ENCODE data around the gene C3orf18. TPM values are rescaled to one million over a fixed set of nuclear protein-coding genes. Genes with fewer than 3 reads are reported as not detected.

The C3orf18 gene
- polyA plus RNA-seq, 5 donors: 16.5 to 23.6 (median 22.8) TPM

GRCh38 chr3:50604628-50605588, 37.4 kb upstream of the C3orf18 start:
- DNase-seq: no peak

- no peak for DNase-seq
Measured at GRCh38 chr3:50604110-50604621, 36.6 kb upstream of the C3orf18 start.

DNA sequence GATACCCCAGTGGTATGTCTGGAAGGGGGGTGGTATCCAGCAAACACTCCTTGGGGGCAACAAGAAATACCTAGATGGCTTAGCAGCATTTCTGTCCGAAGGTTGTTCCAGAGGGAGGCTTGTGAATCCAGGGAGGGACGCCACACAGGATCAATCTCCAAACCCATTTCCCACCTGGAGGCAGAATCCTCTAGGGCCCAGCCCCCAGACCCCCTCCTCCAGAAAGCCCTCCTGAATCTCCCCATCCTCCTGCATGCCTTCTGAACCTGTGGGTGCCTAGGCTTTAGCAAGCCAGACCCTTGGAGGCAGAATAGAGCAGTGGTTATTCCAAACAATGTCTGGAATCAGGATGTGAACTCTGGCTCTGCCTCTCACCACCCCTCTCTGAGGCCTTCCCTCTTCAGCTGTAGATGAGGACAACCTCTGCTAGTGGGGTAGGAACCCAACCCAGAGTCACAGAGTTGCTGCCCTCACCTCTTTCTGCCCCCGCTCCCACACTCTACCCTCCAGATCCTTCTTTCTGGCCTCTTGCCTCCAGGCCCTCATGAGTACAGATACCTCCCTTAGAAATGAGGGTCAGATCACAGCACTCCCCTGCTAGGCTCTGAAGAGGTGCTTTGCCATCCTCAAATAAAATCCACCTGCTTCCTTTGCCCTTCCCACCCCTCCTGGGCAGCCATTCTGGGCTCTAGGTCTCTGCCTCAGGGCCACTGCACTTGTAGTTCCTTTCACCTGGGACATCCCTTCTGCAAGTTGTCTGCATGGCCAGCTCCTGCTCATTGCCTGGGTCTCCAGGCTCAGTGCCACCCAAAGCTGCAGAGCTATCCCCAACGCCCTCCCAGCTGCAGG, 35.9 kb upstream of the C3orf18 start:
- no peak for DNase-seq

DNA sequence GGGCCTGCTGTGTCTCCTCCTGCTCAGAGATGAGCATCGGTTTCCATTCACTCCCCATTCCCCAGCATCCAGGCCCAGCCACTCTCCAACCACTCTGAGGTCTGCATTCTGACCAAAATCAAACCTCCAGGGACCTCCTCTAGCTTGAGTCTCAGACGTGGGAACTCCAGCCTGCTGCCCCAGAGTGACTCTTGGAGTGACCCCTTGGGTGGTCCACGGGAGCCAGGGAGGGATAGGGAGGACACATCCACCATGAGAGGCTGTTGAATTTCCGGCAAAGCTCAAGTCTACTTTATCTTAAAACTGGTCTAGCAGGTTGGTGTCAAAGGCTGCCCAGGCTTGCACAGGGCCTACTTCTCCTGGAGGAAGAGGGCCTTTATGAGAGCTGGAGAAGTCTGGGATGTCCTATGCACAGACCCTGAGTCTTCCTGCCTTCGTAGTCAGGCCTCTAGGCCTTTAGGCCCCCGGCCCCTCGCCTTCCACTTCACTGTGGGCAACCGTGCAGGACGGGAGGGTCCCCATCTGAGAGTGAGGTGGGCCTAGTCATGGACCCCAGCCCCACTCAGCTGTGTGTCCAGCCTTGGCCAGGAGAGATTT, 35.1 kb upstream of the C3orf18 start:
- peak; percentile 52 to 54 for DNase-seq

DNA sequence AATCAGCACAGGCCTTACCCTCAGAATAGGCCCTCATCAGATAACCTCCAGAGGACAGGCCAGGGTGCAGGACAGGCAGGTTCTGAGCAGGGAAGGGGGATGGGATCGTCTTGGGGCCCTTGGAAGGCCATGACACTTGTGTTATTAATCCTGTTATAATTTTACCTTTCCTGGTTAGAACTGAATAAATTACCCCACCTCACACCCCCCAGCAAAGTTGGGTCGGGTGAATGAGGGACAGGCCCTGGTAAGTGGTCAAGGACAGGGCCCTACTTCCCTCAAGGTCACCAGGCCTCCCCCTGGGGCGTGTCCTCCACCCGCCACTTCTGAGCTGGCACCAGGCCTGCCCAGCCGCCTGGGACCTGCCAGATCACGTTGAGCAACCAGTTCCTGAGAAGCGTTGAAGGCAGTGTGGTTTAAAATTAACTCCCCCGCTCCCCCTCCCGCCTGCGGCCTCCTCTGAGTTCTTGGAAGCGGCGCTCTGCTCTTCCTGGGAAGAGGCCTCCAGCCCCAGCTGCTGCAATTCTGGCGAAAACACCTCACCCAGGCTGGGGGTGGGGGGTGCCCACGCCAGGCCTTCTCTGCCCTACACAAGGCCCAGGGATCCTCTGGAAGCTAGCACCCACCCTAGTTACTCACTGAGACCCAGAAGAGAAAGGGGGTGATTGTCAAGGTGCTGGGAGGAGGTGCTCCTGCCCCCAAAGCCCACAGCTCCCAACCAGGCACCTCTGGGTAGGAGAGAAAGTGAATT, 33.5 kb upstream of the C3orf18 start:
- peak; percentile 95 to 97 for DNase-seq

- DNase-seq: no peak
Measured at GRCh38 chr3:50600141-50600753, 32.7 kb upstream of the C3orf18 start.

DNA sequence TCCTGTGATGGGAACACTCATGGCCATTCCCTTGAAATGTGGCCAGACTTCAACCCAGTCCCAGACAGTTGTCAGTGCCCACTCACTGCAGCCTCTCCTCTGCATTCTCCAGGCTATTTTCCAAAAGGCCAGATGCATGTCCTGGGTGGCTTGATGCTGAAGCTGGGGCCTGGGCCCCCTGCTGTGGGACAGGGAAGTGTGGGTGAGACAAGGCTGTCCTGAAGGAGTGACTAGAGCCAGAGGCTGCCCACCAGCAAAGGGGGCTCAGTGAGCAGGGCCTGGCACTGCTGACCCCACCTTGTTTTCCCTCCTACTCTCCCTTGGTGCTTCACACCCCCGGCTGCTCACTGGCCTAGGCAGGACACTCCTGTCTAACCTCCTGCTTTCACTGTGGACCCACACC, 32.2 kb upstream of the C3orf18 start:
- no peak for DNase-seq

- DNase-seq: no peak
Measured at GRCh38 chr3:50599115-50599715, 31.7 kb upstream of the C3orf18 start.

DNA sequence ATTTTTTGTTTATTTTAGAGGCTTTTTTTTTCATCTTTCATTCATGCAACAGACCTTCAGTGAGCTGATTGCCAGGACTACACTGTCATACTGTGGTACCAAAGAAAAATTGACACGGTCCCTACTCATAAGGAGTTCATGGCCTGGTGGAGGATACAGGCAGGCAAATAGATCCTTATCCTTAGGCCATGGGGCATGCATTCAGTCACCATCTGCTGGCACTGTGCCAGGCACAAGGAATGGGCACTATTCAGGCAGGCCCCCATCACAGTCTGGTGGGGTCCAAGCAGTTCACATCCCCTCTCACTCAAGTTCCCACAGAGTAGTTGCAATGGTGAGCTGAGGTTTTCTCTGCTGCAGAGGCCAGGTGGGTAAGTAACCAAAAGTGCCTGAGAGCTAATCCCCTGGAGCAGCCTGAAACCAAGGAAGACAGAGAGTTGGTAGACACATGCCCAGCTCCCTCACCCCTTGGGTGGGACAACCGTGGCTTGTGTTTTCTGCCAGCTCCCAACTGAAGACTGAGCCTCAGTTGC, 26.8 kb upstream of the C3orf18 start:
- no peak for DNase-seq

DNA sequence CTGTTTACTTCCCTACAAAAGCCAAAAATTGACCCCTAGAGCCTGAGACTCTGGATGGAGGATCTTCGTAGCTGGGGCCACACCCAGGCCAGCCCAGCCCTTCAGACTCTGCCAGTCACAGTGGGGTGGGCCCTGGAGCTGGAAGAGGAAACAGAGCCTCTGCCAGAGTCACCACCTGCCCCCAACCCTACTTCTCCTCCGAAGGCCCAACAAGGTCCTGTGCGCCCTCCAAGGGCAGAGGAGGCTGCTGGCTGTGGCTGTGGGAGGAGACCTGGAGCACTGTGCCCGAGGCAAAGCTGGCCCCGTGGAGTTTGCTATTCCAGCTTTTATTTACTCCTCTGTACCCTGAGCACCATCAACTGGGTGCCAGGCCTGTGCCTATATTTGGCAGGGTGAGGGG, 25.0 kb upstream of the C3orf18 start:
- DNase-seq: no peak

GRCh38 chr3:50591196-50591741, 23.7 kb upstream of the C3orf18 start:
- DNase-seq: no peak

DNA sequence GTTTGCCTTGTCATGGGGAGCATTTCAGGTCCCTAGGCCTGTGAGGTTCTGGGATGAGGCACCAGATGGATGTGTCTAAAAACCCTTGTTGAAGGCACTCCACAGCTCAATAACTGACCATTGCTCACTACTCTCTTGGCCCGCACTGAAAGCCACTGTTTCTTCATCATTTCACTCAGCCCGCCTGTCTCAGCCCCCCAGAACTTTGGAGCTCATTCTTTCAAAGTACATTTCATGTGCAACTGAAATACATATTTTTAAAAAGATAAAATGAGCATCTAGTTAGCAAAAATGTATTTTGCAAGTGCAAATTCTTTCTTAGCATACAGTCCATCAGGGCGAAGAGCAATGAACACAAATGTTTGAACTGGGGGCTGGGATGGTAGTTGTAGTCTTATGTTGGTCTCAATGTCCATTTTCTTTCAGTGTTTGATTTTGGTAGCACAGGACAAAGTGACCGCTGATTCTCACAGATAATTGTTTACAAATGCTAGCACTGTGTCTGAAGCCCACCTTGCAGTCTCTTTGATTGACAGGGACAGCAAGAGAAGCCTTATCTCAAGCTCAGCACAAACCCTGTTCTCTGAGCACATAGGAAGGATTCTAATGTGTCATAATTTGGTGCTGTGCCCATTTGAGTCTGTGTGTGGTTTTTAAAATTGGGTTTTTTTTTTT, 21.3 kb upstream of the C3orf18 start:
- DNase-seq: no peak

GRCh38 chr3:50587806-50588758, 20.5 kb upstream of the C3orf18 start:
- DNase-seq: no peak

DNA sequence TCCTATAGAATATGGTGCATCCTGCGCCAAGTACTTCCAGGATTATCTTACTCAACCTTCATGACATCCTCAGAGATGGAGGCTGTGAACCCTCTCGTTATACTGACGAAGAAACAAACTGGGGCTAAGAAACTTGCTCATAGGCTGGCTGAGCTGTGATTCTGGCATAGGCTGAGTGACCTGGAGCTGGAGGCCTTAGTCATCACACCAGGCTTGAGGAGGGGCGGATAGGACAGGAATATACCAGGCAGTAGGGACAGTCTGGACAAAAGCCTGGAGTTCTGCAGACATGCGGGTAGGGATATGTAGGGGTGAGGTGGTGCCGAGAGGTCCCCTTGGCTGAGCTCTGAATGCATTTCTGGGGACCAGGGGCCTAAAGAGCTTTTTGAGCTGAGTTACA, 19.8 kb upstream of the C3orf18 start:
- DNase-seq: no peak

DNA sequence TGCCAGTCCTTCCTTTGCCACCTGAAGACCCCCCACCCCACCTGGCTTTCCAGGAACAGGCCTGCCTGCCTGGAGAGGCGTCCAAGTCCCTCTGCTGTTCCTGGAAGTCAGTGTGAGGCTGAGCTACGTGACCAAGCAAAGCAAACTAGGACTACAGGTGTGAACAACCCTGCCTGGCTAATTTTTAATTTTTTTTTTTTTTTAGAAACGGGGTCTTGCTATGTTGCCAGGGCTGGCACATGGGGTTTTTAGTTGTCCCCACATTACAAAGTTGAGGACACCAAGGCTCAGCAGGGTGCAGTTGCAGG, 19.2 kb upstream of the C3orf18 start:
- no peak for DNase-seq

DNA sequence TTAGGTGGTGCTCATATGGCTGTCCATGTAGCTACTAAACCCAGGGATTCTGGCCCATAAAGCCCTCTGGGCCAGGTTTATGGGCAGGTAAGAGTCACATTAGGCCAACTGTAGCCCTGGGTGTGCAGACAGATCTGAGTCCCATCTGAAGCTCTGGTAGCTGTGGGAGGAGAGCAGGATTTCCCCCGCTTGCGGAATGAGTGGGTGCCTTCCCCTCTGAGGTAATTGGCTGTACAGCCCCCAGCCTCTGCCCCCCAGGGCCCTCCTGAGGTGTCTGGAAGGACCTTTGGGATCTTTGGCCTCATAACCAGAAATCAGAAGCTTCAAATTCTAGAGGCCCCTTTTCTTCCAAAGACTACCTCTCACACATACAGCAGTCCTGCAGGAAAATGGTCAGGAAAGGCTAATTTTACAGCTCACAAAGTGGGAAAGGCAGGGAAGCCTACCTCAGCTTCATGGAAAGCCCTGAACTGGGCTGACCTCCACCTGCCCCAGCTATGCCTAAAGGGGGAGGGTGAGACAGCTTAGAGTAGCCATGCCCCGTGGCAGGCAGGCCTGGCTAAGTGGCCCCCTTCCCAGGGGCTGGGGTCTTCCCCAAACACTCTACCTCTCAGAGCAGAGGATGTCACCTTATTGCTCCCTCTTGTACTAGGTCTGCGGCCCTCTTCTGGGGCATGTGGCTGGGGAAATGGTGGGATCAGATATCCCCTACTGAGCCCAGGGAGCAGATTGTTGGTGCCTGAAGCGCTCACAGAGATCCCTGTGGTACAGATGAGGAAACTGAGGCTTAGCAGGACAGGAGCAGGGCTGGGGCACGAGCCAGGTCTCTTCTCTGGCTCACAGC, 18.6 kb upstream of the C3orf18 start:
- DNase-seq: no peak

DNA sequence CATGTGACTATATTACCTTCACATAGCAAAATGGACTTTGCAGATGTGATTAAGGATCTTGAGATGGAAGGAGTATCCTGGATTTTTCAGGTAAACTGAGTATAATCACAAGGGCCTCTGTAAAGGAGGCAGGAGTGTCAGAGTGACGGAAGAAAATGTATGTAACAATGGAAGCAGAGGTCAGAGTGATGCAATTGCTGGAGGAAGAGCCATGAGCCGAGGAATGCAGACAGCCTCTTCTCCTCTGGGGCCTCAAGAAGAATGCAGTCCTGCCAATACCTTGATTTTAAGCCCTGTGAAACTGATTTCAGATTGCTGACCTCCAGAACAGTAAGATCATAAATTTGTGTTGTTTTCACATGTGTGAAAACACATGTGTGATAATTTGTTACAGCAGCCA, 16.8 kb upstream of the C3orf18 start:
- no peak for DNase-seq
